Lower leg skin (tissue), 3 donors: ENCODE results near the gene EFCAB6.

Source experiments
- POLR2A ChIP-seq, 2 donors: fragments of 450-650 bp; IDR thresholded peaks; one replicate each; pipeline ENCODE4 v1.6.1; 2016 to 2017; ENCODE audit warnings: antibody characterized with exemption in 2 of 2, mild to moderate bottlenecking in 1 of 2, moderate library complexity in 1 of 2
- TF ChIP-seq, protein P1 (sequence below), 3 donors: fragments of 450-650 bp; IDR thresholded peaks; one replicate each; pipeline ENCODE4 v1.5.1; 2016; ENCODE audit warnings: antibody characterized with exemption in 3 of 3, mild to moderate bottlenecking in 3 of 3, moderate library complexity in 2 of 3

DNA sequence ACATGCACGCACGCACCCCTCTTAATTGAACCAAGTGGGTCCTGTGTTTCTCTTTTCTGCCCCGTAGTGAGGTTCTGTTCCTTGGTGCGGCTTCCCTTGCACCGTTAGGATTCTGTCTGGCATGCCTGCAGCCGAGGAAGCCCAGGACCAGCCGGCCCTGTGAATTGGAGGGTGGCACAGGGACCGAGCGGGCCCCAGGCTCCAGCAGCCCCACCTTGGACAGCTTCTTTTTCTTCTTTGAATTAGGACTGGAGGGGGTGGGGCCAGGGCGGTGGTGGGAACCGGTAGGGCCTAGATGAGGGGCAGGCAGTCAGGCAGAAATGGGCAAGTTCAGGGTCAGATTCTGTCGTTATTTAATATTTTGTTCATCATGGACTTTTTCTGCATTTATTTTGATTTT is 305.6 kb downstream of the EFCAB6 start:
- TF ChIP-seq, protein P1, sequence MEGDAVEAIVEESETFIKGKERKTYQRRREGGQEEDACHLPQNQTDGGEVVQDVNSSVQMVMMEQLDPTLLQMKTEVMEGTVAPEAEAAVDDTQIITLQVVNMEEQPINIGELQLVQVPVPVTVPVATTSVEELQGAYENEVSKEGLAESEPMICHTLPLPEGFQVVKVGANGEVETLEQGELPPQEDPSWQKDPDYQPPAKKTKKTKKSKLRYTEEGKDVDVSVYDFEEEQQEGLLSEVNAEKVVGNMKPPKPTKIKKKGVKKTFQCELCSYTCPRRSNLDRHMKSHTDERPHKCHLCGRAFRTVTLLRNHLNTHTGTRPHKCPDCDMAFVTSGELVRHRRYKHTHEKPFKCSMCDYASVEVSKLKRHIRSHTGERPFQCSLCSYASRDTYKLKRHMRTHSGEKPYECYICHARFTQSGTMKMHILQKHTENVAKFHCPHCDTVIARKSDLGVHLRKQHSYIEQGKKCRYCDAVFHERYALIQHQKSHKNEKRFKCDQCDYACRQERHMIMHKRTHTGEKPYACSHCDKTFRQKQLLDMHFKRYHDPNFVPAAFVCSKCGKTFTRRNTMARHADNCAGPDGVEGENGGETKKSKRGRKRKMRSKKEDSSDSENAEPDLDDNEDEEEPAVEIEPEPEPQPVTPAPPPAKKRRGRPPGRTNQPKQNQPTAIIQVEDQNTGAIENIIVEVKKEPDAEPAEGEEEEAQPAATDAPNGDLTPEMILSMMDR (IDR thresholded peaks at IDR 0.05): no peak
- TF ChIP-seq POLR2A (IDR thresholded peaks at IDR 0.05): no peak
